ENCODE results near the gene THRSP.
"Not testable (repeated sequence)": the region's sequence is repeated elsewhere in the genome, so short reads cannot be mapped to it uniquely, and the experiment has no call there.

Gene THRSP

GRCh38 chr11:78067704-78068103 is 4.0 kb downstream of the THRSP start:
- DNase-seq: no peak

- no peak for DNase-seq
Measured at GRCh38 chr11:78069465-78069864, 5.8 kb downstream of the THRSP start.

- no peak for DNase-seq
Measured at GRCh38 chr11:78070621-78071020, 7.0 kb downstream of the THRSP start.

- no peak for DNase-seq
Measured at GRCh38 chr11:78071717-78072116, 8.1 kb downstream of the THRSP start.

- DNase-seq: no peak
Measured at GRCh38 chr11:78072455-78072854, 8.8 kb downstream of the THRSP start.

GRCh38 chr11:78074756-78075155 is 11.1 kb downstream of the THRSP start:
- DNase-seq: no peak

- no peak for DNase-seq
Measured at GRCh38 chr11:78076733-78077403, 13.2 kb downstream of the THRSP start.

GRCh38 chr11:78077592-78077991 is 13.9 kb downstream of the THRSP start:
- DNase-seq: not testable (repeated sequence)

GRCh38 chr11:78078218-78079167 is 14.8 kb downstream of the THRSP start:
- no peak for DNase-seq

GRCh38 chr11:78079232-78080083 is 15.8 kb downstream of the THRSP start, which contains the start of gene NDUFC2:
Gene NDUFC2 (minus strand): TSS chr11:78079862. CDS start chr11:78079744, 118 bp downstream.
- peak; percentile 87 for DNase-seq

- DNase-seq: no peak
Measured at GRCh38 chr11:78080084-78080817, 16.6 kb downstream of the THRSP start.

GRCh38 chr11:78080818-78081495 is 17.3 kb downstream of the THRSP start:
- DNase-seq: no peak

GRCh38 chr11:78081583-78081982 is 17.9 kb downstream of the THRSP start:
- DNase-seq: no peak

GRCh38 chr11:78082146-78082545 is 18.5 kb downstream of the THRSP start:
- DNase-seq: no peak

- DNase-seq: no peak
Measured at GRCh38 chr11:78083021-78083420, 19.4 kb downstream of the THRSP start.

GRCh38 chr11:78084506-78084905 is 20.8 kb downstream of the THRSP start:
- DNase-seq: not testable (repeated sequence)

GRCh38 chr11:78085972-78086371 is 22.3 kb downstream of the THRSP start:
- no peak for DNase-seq

- not testable (repeated sequence) for DNase-seq
Measured at GRCh38 chr11:78086521-78087074, 22.9 kb downstream of the THRSP start.

GRCh38 chr11:78094250-78094649 is 30.6 kb downstream of the THRSP start:
- no peak for DNase-seq

- no peak for DNase-seq
Measured at GRCh38 chr11:78097666-78098385, 34.2 kb downstream of the THRSP start.

GRCh38 chr11:78099666-78100065 is 36.0 kb downstream of the THRSP start:
- DNase-seq: no peak
